A549 (cell line): ENCODE data around the gene STIM2. TPM values are rescaled to one million over a fixed set of nuclear protein-coding genes. Genes with fewer than 3 reads are reported as not detected.

ENCODE experiments used
- ATAC-seq, 2 experiments: fragments of 200-7000 bp in 1 of 2; fragments of >200 bp in 1 of 2; cut with Nextera tagmentation in 1 of 2; cut with Tn5 transposase in 1 of 2; 3 replicates each; pipeline versions ENCODE4 v1.8.0 to v1.9.1; 2018 to 2020; ENCODE audit warnings: mild to moderate bottlenecking in 1 of 2, moderate library complexity in 1 of 2
- CTCF ChIA-PET: fragments of 300-600 bp; sonication (Branson Sonifier 250); formaldehyde crosslinking; extraction: SDS; loops from one replicate; lab custom pipeline; 2021; ENCODE audit warnings: antibody characterized with exemption, inconsistent platforms; lab: Yijun Ruan, JAX
- POLR2A ChIA-PET: fragments of 350-600 bp; formaldehyde crosslinking; extraction: SDS; loops from one replicate; lab custom pipeline; 2021; ENCODE audit warnings: antibody characterized with exemption, inconsistent platforms; lab: Yijun Ruan, JAX
- DNase-seq, 2 experiments: peaks; one replicate each; pipeline versions ENCODE4 v3.0.0 to v3.0.0-alpha.2; 2011 to 2016; ENCODE audit warnings: low read depth in 1 of 2, low spot score in 1 of 2
- FAIRE-seq: peaks from 2 replicates; lab custom pipeline; 2011; peaks lifted over from hg19 to GRCh38; lab: Jason Lieb, UNC
- H3K27ac ChIP-seq, 2 experiments: fragments of >200 bp; sonication (Bioruptor Twin); formaldehyde crosslinking; 3 replicates each; pipeline ENCODE4 v1.5.1; 2016 to 2017
- H3K4me1 ChIP-seq: fragments of >200 bp; sonication (Bioruptor Twin); formaldehyde crosslinking; 3 replicates; pipeline ENCODE4 v1.6.1; 2016
- H3K4me2 ChIP-seq: fragments of >200 bp; sonication (Bioruptor Twin); formaldehyde crosslinking; 3 replicates; pipeline ENCODE4 v1.6.1; 2016
- H3K4me3 ChIP-seq: fragments of >200 bp; sonication (Bioruptor Twin); formaldehyde crosslinking; 3 replicates; pipeline ENCODE4 v1.5.1; 2016
- H3K9me3 ChIP-seq: fragments of >200 bp; sonication (Bioruptor Twin); formaldehyde crosslinking; 3 replicates; pipeline ENCODE4 v1.6.1; 2016
- ATOH8 ChIP-seq: fragments of 250-450 bp; sonication (Bioruptor Pico); IDR thresholded peaks from 2 replicates; pipeline ENCODE4 v1.5.0; 2020; ENCODE audit warnings: low read depth, mild to moderate bottlenecking, moderate library complexity
- CBX2 ChIP-seq: fragments of 200-600 bp; sonication (generic); IDR thresholded peaks from 2 replicates; pipeline ENCODE4 v1.6.1; 2016; ENCODE audit warnings: low read depth, mild to moderate bottlenecking, borderline replicate concordance
- EHF ChIP-seq: fragments of 250-450 bp; sonication (Bioruptor Pico); IDR thresholded peaks from 2 replicates; pipeline ENCODE4 v1.5.0; 2020; ENCODE audit warnings: mild to moderate bottlenecking
- EP300 ChIP-seq, 2 experiments: fragments of >200 bp; sonication (Bioruptor Twin); formaldehyde crosslinking; IDR thresholded peaks; 2 replicates in 1 of 2; 3 replicates in 1 of 2; pipeline ENCODE4 v1.6.1; 2016 to 2017
- FOSL2 ChIP-seq, 2 experiments: fragments of 450-650 bp in 1 of 2; fragments of >200 bp in 1 of 2; sonication (Bioruptor Twin) in 1 of 2; formaldehyde crosslinking; IDR thresholded peaks; 2 replicates each; pipeline versions ENCODE4 v1.5.0 to v1.6.1; 2016 to 2020; ENCODE audit warnings: mild to moderate bottlenecking in 1 of 2, moderate library complexity in 1 of 2
- GATA3 ChIP-seq: IDR thresholded peaks from 2 replicates; pipeline ENCODE4 v1.6.1; 2012; ENCODE audit warnings: borderline replicate concordance
- HEYL ChIP-seq: fragments of 250-450 bp; sonication (Bioruptor Pico); IDR thresholded peaks from 2 replicates; pipeline ENCODE4 v1.8.0; 2021; ENCODE audit warnings: mild to moderate bottlenecking, moderate library complexity
- MAFK ChIP-seq: fragments of 450-650 bp; IDR thresholded peaks from 2 replicates; pipeline ENCODE4 v1.6.1; 2014; ENCODE audit not compliant: partially characterized antibody
- MAZ ChIP-seq: fragments of 150-350 bp; IDR thresholded peaks from 2 replicates; pipeline ENCODE4 v1.6.1; 2014; ENCODE audit warnings: antibody characterized with exemption, low read depth, low read length, borderline replicate concordance
- MYC ChIP-seq: IDR thresholded peaks from 2 replicates; pipeline ENCODE4 v1.6.1; 2012; ENCODE audit warnings: mild to moderate bottlenecking, inconsistent platforms, low read length, improper control_type of control experiment, borderline replicate concordance
- NFE2L2 ChIP-seq: fragments of 150-350 bp; conservative IDR thresholded peaks from 2 replicates; pipeline ENCODE4 v1.6.1; 2014; ENCODE audit warnings: low read length
- NPAS2 ChIP-seq: fragments of 250-450 bp; sonication (Bioruptor Pico); IDR thresholded peaks from 2 replicates; pipeline ENCODE4 v1.8.0; 2022; ENCODE audit warnings: mild to moderate bottlenecking, moderate library complexity, borderline replicate concordance
- PBX3 ChIP-seq: IDR thresholded peaks from 2 replicates; pipeline ENCODE4 v1.6.1; 2012
- POLR2A ChIP-seq: IDR thresholded peaks from 2 replicates; pipeline ENCODE4 v1.6.1; 2012; ENCODE audit warnings: mild to moderate bottlenecking, low read length
- POLR2AphosphoS2 ChIP-seq: conservative IDR thresholded peaks from 2 replicates; pipeline ENCODE4 v1.6.1; 2012; ENCODE audit warnings: low read length, improper control_type of control experiment, inconsistent platforms
- RAD21 ChIP-seq, 2 experiments: fragments of >200 bp in 1 of 2; sonication (Bioruptor Twin) in 1 of 2; formaldehyde crosslinking in 1 of 2; IDR thresholded peaks in 1 of 2; conservative IDR thresholded peaks in 1 of 2; 2 replicates in 1 of 2; 3 replicates in 1 of 2; pipeline ENCODE4 v1.6.1; 2012 to 2018; ENCODE audit warnings: inconsistent platforms in 1 of 2
- RFX5 ChIP-seq: fragments of 450-650 bp; IDR thresholded peaks from 2 replicates; pipeline ENCODE4 v1.7.1; 2014; ENCODE audit warnings: antibody characterized with exemption, mild to moderate bottlenecking, moderate library complexity
- SREBF2 ChIP-seq: fragments of 450-650 bp; IDR thresholded peaks from 2 replicates; pipeline ENCODE4 v1.6.1; 2014; ENCODE audit warnings: mild to moderate bottlenecking, moderate library complexity
- TFCP2L1 ChIP-seq: fragments of 250-450 bp; sonication (Bioruptor Pico); IDR thresholded peaks from 2 replicates; pipeline ENCODE4 v1.5.0; 2021; ENCODE audit warnings: mild to moderate bottlenecking
- ZFP36 ChIP-seq: fragments of 450-650 bp; IDR thresholded peaks from 2 replicates; pipeline ENCODE4 v1.6.1; 2014; ENCODE audit warnings: borderline replicate concordance; ENCODE audit not compliant: partially characterized antibody
- ZSCAN20 ChIP-seq: fragments of 250-450 bp; sonication (Bioruptor Pico); IDR thresholded peaks from 2 replicates; pipeline ENCODE4 v1.8.0; 2022; ENCODE audit warnings: mild to moderate bottlenecking, moderate library complexity
- WGBS: methylation state at CpG from one replicate; pipeline ENCODE4 v1.1.6; 2017; ENCODE audit errors: missing lambda C conversion rate; 5-methylcytosine and 5-hydroxymethylcytosine counted together
- polyA plus RNA-seq, 4 experiments: library from polyadenylated mRNA; depleted of rRNA in 3 of 4; stranded (reverse); fragments of >200 nt; fragmentation: RNase III in 1 of 4; extraction: RNeasy Plus Mini Kit Qiagen cat#74134 plus additional on column Dnase treatment in 1 of 4; gene quantifications; 2 replicates in 3 of 4; 3 replicates in 1 of 4; pipeline ENCODE4 v1.2.3, GENCODE V29; 2011 to 2017
- TF ChIP-seq, protein P1 (sequence below): fragments of 200-600 bp; sonication (generic); IDR thresholded peaks from 2 replicates; pipeline ENCODE4 v1.6.1; 2016; ENCODE audit warnings: antibody characterized with exemption, mild to moderate bottlenecking, moderate library complexity
- TF ChIP-seq, protein P2 (sequence below): fragments of >200 bp; sonication (Bioruptor Twin); formaldehyde crosslinking; IDR thresholded peaks from 2 replicates; pipeline ENCODE4 v1.6.1; 2016
- TF ChIP-seq, protein P3 (sequence below): IDR thresholded peaks from 2 replicates; pipeline ENCODE4 v1.6.1; 2012
- TF ChIP-seq, protein P4 (sequence below): fragments of >200 bp; sonication (Bioruptor Twin); formaldehyde crosslinking; IDR thresholded peaks from 3 replicates; pipeline ENCODE4 v1.6.1; 2016
- TF ChIP-seq, protein P5 (sequence below): fragments of >200 bp; sonication (Bioruptor Twin); formaldehyde crosslinking; IDR thresholded peaks from 3 replicates; pipeline ENCODE4 v1.5.1; 2016

Gene STIM2
- polyA plus RNA-seq, 2 of the 4 experiments (the other 2 are of a cell fraction), result 13.6 to 20.6 TPM

DNA sequence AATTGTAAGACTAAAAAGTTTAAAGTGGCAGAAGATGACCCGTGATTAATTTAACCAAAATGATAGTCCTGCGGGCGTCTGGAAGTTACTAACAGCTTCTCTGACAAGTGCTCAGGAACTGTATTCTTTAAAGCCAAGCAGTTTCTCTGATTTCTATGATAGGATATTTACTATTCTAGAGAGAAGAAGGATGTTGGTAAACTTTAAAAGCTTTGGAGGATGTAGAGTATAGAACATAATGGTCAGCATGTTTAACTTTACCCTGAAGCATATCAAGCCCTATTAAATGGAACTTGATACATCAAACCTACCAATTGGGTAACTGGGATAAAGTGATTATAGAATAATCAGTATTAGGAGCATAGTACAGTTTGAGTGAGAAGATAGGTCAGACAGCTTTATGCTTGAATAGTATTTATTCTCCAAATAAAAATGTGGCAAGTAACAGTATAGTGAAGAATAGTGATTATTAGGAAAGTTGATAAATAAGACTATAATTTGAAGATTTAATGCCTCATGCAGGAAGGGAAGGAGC, 1.8 kb downstream of the STIM2 start:
- Histone ChIP-seq H3K9me3 (no peaks in the 10 kb centered on the region), H3K4me1 (peaks cover 23% of the 10 kb centered on the region), H3K27ac (no peak overlapping the region), H3K4me2 (peak overlapping the region; percentile 95), H3K4me3 (peak overlapping the region; percentile 73)
- ChIA-PET POLR2A (no interaction called here), CTCF (no interaction called here)
- 50% methylated on average over 3 of the region's 3 CpGs for WGBS
- no peak for DNase-seq
- ATAC-seq, result no peak
- no peak for FAIRE-seq
- TF ChIP-seq, protein P1, sequence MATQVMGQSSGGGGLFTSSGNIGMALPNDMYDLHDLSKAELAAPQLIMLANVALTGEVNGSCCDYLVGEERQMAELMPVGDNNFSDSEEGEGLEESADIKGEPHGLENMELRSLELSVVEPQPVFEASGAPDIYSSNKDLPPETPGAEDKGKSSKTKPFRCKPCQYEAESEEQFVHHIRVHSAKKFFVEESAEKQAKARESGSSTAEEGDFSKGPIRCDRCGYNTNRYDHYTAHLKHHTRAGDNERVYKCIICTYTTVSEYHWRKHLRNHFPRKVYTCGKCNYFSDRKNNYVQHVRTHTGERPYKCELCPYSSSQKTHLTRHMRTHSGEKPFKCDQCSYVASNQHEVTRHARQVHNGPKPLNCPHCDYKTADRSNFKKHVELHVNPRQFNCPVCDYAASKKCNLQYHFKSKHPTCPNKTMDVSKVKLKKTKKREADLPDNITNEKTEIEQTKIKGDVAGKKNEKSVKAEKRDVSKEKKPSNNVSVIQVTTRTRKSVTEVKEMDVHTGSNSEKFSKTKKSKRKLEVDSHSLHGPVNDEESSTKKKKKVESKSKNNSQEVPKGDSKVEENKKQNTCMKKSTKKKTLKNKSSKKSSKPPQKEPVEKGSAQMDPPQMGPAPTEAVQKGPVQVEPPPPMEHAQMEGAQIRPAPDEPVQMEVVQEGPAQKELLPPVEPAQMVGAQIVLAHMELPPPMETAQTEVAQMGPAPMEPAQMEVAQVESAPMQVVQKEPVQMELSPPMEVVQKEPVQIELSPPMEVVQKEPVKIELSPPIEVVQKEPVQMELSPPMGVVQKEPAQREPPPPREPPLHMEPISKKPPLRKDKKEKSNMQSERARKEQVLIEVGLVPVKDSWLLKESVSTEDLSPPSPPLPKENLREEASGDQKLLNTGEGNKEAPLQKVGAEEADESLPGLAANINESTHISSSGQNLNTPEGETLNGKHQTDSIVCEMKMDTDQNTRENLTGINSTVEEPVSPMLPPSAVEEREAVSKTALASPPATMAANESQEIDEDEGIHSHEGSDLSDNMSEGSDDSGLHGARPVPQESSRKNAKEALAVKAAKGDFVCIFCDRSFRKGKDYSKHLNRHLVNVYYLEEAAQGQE, result no peak
- no peak for TF ChIP-seq EP300 (IDR thresholded peaks at IDR 0.05)
- no peak for TF ChIP-seq TFCP2L1
- TF ChIP-seq MYC, result no peak
- TF ChIP-seq NPAS2 (CRISPR knock-in tag), result no peak
- TF ChIP-seq, protein P2, sequence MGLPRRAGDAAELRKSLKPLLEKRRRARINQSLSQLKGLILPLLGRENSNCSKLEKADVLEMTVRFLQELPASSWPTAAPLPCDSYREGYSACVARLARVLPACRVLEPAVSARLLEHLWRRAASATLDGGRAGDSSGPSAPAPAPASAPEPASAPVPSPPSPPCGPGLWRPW, result no peak
- TF ChIP-seq, protein P3, sequence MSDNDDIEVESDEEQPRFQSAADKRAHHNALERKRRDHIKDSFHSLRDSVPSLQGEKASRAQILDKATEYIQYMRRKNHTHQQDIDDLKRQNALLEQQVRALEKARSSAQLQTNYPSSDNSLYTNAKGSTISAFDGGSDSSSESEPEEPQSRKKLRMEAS, result no peak
- no peak for TF ChIP-seq SREBF2
- no peak for TF ChIP-seq HEYL (CRISPR knock-in tag)
- TF ChIP-seq MAZ, result no peak
- TF ChIP-seq RFX5, result no peak
- TF ChIP-seq FOSL2 (IDR thresholded peaks at IDR 0.05), result no peak
- TF ChIP-seq FOSL2 (CRISPR knock-in tag; IDR thresholded peaks at IDR 0.05), result no peak
- no peak for TF ChIP-seq NFE2L2
- TF ChIP-seq, protein P4, sequence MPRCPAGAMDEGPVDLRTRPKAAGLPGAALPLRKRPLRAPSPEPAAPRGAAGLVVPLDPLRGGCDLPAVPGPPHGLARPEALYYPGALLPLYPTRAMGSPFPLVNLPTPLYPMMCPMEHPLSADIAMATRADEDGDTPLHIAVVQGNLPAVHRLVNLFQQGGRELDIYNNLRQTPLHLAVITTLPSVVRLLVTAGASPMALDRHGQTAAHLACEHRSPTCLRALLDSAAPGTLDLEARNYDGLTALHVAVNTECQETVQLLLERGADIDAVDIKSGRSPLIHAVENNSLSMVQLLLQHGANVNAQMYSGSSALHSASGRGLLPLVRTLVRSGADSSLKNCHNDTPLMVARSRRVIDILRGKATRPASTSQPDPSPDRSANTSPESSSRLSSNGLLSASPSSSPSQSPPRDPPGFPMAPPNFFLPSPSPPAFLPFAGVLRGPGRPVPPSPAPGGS, result no peak
- no peak for TF ChIP-seq POLR2A
- no peak for TF ChIP-seq GATA3

- WGBS, result 89% methylated on average over 5 of the region's 5 CpGs
- FAIRE-seq, result no peak
- POLR2A ChIA-PET, result no interaction called here
- TF ChIP-seq CBX2, result no peak
- TF ChIP-seq RFX5, result no peak
- TF ChIP-seq ZFP36, result no peak
- TF ChIP-seq RAD21 (conservative IDR thresholded peaks at IDR 0.05 in 1 of 2, IDR thresholded peaks at IDR 0.05 in 1 of 2), result no peak
- TF ChIP-seq, protein P5, sequence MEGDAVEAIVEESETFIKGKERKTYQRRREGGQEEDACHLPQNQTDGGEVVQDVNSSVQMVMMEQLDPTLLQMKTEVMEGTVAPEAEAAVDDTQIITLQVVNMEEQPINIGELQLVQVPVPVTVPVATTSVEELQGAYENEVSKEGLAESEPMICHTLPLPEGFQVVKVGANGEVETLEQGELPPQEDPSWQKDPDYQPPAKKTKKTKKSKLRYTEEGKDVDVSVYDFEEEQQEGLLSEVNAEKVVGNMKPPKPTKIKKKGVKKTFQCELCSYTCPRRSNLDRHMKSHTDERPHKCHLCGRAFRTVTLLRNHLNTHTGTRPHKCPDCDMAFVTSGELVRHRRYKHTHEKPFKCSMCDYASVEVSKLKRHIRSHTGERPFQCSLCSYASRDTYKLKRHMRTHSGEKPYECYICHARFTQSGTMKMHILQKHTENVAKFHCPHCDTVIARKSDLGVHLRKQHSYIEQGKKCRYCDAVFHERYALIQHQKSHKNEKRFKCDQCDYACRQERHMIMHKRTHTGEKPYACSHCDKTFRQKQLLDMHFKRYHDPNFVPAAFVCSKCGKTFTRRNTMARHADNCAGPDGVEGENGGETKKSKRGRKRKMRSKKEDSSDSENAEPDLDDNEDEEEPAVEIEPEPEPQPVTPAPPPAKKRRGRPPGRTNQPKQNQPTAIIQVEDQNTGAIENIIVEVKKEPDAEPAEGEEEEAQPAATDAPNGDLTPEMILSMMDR, result no peak
- TF ChIP-seq ATOH8 (CRISPR knock-in tag), result no peak
- TF ChIP-seq MAFK, result no peak
- no peak for TF ChIP-seq EHF (CRISPR knock-in tag)
- no peak for TF ChIP-seq GATA3
- TF ChIP-seq MYC, result no peak
- no peak for TF ChIP-seq PBX3
- no peak for TF ChIP-seq ZSCAN20
- no peak for TF ChIP-seq POLR2AphosphoS2
- TF ChIP-seq, all 56 proteins: peak for 0
- no peaks in the 10 kb centered on the region for H3K9me3 ChIP-seq
- no peak overlapping the region for H3K4me2 ChIP-seq
- H3K4me3 ChIP-seq, result no peak overlapping the region
- H3K4me1 ChIP-seq, result peaks cover 23% of the 10 kb centered on the region
- DNase-seq (no peak), ATAC-seq (no peak)
- CTCF ChIA-PET, result no interaction called here
- no peak overlapping the region for H3K27ac ChIP-seq
Observed at GRCh38 chr4:26863512-26863911, 2.9 kb downstream of the STIM2 start.
